GM12878 (cell line): ENCODE measurements around the gene TULP1. TPM values are rescaled to one million over a fixed set of nuclear protein-coding genes. Genes with fewer than 3 reads are reported as not detected.

Experiments
- BMI1 ChIP-seq: fragments of 450-650 bp; IDR thresholded peaks from 2 replicates; pipeline ENCODE4 v1.6.1; 2016; ENCODE audit warnings: mild to moderate bottlenecking, moderate library complexity, borderline replicate concordance
- BRCA1 ChIP-seq: IDR thresholded peaks from 2 replicates; pipeline ENCODE4 v1.6.1; 2011; ENCODE audit warnings: low read depth, low read length, improper control_type of control experiment
- IKZF2 ChIP-seq, 2 experiments: fragments of 450-650 bp; IDR thresholded peaks; 2 replicates each; pipeline ENCODE4 v1.6.1; 2017; ENCODE audit warnings: mild to moderate bottlenecking in 2 of 2, moderate library complexity in 2 of 2
- MYB ChIP-seq: fragments of 150-350 bp; IDR thresholded peaks from 2 replicates; pipeline ENCODE4 v1.6.1; 2014; ENCODE audit warnings: mild to moderate bottlenecking, low read depth, low read length, borderline replicate concordance
- NFYA ChIP-seq: IDR thresholded peaks from 2 replicates; pipeline ENCODE4 v1.6.1; 2011; ENCODE audit warnings: low read depth, mild to moderate bottlenecking, low read length, improper control_type of control experiment, borderline replicate concordance
- STAT3 ChIP-seq: IDR thresholded peaks from 2 replicates; pipeline ENCODE4 v1.6.1; 2011; ENCODE audit warnings: low read depth, low read length, improper control_type of control experiment
- TCF12 ChIP-seq: IDR thresholded peaks from 2 replicates; pipeline ENCODE4 v1.6.1; 2011; ENCODE audit warnings: low read depth, mild to moderate bottlenecking, low read length
- polyA plus RNA-seq, 11 experiments: library from polyadenylated mRNA; depleted of rRNA in 4 of 11; unstranded in 6 of 11; stranded (reverse) in 5 of 11; fragments of >200 nt; fragmentation: Nextera tagmentation in 4 of 11; fragmentation: Illumina TruSeq in 1 of 11; extraction: Ambion mirVana in 4 of 11; extraction: Trizol in 1 of 11; gene quantifications; 1 replicate in 1 of 11; 2 replicates in 10 of 11; pipeline versions ENCODE4 v1.2.1 to v1.2.3, GENCODE V29; 2011 to 2016; ENCODE audit warnings: inconsistent platforms in 2 of 11, missing spikeins in 2 of 11, low read depth in 1 of 11
- total RNA-seq, 4 experiments: library from RNA; depleted of rRNA in 3 of 4; stranded (reverse); fragments of >200 nt in 3 of 4; fragmentation: Illumina TruSeq in 1 of 4; extraction: Trizol in 1 of 4; gene quantifications; 2 replicates each; pipeline versions ENCODE4 v1.2.1 to v1.2.3, GENCODE V29; 2013 to 2021
- TF ChIP-seq, protein P1 (sequence below): IDR thresholded peaks from 2 replicates; pipeline ENCODE4 v1.6.1; 2012; ENCODE audit warnings: low read depth, low read length, improper control_type of control experiment
- TF ChIP-seq, protein P2 (sequence below): fragments of 450-650 bp; IDR thresholded peaks from 2 replicates; pipeline ENCODE4 v1.6.1; 2017; ENCODE audit warnings: mild to moderate bottlenecking, moderate library complexity
- TF ChIP-seq, protein P3 (sequence below): fragments of 450-650 bp; IDR thresholded peaks from 2 replicates; pipeline ENCODE4 v1.6.1; 2017; ENCODE audit warnings: mild to moderate bottlenecking

Gene TULP1
- total and polyA plus RNA-seq, 10 of the 15 experiments (the other 5 are each of a cell fraction or from before 2014, with no cell fraction given) = not detected

DNA sequence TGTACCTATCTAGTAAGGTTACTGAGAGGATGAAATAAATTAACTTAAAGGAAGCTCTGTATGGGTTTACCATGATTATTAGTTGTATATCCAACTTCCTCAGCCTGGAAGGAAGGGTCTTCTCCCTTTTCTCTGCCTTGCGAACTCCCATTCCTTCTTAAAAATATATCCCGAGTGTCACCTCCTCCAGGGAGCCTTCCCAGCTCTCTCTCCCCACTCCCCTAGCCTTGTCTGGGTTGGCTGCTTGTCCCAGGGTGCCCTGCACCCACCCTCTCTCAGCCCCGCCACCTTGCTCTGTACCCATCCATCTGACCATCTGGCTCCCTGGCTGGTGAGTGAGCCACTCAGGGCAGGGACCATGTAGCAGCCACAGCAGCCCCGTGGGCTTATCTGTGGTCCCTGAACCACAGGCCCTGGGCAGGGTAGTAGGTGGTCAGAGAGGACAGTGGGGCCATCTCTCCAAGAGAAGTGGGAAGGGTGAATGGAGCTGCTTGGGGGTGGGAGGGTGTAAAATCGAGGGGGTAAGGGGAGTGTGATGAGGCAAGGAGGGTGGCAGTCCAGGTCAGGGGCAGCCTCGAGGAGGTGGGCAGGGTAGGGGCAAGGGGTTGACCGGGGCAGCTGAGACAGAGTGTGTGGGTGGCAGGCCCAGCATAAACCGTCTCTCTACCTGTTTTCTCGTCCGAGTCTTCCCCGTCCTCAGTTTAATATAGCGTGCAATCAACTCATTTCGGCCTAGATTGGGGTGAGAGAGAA, 28.6 kb downstream of the TULP1 start (continued):
- TF ChIP-seq NFYA (no peak), TCF12 (no peak), IKZF2 (IDR thresholded peaks at IDR 0.05) (no peak), MYB (no peak), BMI1 (no peak), BRCA1 (no peak), STAT3 (no peak)
- TF ChIP-seq, protein P1, sequence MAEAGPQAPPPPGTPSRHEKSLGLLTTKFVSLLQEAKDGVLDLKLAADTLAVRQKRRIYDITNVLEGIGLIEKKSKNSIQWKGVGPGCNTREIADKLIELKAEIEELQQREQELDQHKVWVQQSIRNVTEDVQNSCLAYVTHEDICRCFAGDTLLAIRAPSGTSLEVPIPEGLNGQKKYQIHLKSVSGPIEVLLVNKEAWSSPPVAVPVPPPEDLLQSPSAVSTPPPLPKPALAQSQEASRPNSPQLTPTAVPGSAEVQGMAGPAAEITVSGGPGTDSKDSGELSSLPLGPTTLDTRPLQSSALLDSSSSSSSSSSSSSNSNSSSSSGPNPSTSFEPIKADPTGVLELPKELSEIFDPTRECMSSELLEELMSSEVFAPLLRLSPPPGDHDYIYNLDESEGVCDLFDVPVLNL = no peak
- TF ChIP-seq, protein P2, sequence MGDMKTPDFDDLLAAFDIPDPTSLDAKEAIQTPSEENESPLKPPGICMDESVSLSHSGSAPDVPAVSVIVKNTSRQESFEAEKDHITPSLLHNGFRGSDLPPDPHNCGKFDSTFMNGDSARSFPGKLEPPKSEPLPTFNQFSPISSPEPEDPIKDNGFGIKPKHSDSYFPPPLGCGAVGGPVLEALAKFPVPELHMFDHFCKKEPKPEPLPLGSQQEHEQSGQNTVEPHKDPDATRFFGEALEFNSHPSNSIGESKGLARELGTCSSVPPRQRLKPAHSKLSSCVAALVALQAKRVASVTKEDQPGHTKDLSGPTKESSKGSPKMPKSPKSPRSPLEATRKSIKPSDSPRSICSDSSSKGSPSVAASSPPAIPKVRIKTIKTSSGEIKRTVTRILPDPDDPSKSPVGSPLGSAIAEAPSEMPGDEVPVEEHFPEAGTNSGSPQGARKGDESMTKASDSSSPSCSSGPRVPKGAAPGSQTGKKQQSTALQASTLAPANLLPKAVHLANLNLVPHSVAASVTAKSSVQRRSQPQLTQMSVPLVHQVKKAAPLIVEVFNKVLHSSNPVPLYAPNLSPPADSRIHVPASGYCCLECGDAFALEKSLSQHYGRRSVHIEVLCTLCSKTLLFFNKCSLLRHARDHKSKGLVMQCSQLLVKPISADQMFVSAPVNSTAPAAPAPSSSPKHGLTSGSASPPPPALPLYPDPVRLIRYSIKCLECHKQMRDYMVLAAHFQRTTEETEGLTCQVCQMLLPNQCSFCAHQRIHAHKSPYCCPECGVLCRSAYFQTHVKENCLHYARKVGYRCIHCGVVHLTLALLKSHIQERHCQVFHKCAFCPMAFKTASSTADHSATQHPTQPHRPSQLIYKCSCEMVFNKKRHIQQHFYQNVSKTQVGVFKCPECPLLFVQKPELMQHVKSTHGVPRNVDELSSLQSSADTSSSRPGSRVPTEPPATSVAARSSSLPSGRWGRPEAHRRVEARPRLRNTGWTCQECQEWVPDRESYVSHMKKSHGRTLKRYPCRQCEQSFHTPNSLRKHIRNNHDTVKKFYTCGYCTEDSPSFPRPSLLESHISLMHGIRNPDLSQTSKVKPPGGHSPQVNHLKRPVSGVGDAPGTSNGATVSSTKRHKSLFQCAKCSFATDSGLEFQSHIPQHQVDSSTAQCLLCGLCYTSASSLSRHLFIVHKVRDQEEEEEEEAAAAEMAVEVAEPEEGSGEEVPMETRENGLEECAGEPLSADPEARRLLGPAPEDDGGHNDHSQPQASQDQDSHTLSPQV = no peak
- TF ChIP-seq, protein P3, sequence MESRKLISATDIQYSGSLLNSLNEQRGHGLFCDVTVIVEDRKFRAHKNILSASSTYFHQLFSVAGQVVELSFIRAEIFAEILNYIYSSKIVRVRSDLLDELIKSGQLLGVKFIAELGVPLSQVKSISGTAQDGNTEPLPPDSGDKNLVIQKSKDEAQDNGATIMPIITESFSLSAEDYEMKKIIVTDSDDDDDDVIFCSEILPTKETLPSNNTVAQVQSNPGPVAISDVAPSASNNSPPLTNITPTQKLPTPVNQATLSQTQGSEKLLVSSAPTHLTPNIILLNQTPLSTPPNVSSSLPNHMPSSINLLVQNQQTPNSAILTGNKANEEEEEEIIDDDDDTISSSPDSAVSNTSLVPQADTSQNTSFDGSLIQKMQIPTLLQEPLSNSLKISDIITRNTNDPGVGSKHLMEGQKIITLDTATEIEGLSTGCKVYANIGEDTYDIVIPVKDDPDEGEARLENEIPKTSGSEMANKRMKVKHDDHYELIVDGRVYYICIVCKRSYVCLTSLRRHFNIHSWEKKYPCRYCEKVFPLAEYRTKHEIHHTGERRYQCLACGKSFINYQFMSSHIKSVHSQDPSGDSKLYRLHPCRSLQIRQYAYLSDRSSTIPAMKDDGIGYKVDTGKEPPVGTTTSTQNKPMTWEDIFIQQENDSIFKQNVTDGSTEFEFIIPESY = no peak
